Hepatic stellate cell (primary cell): ENCODE results near the gene LIMK2.
"Not testable (repeated sequence)": the region's sequence is repeated elsewhere in the genome, so short reads cannot be mapped to it uniquely, and the experiment has no call there.

Experiments used
- DNase-seq: peaks from one replicate; pipeline ENCODE4 v3.0.0; 2011; ENCODE audit warnings: low spot score

Gene LIMK2

DNA sequence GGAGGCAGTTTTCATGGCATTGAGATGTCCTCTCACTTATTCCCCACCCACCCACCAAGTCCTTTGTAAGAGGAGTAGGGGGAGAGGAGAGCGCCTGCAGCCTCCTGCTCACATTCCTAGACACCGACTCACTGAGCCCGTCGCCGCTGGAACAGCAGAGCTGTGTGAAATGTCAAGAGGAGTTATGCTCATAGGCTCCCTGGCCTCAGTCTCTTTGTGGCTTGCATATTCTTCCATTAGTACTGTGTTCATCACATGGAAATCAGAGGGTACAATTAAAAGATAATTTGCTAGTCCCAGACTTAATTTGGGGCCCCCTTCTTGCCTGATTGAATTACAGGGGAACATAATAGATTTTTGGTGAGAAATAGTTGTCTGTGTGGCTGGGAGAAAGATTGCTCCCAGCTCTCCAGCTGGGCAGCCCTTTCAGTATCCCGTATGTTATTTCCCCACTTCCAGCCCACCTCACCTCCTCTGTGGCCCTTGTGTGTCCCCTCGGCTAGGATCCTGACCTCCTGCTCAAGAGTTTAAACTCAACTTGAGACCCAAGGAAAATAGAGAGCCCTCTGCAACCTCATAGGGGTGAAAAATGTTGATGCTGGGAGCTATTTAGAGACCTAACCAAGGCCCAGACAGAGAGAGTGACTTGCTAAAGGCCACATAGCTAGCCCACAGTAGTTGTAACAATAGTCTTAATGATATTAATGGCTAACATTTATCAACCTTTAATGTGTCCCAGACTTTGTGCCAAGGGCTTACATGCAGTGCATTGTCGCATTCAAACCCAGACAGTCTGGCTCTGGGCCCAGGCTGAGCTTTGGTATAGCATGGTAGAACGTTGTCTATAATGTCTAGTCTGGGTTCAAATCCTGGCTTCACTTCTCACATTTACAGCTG, 32.2 kb downstream of the LIMK2 start:
- DNase-seq = peak; percentile 87

- no peak for DNase-seq
These were observed 32.9 kb downstream of the LIMK2 start for GRCh38 chr22:31244943-31245451.

DNA sequence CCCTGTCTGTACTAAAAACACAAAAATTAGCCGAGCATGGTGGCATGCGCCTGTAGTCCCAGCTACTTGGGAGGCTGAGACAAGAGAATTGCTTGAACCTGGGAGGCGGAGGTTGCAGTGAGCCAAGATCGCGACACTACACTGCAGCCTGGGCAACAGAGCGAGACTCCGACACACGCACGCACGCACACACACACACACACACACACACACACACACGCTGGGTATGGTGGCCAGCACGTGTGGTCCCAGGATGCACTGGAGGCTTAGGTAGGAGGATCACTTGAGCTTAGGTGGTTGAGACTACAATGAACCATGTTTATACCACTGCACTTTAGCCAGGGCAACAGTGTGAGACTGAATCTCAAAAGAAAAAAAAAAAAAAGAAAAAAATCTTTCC, 33.9 kb downstream of the LIMK2 start:
- DNase-seq = not testable (repeated sequence)

DNA sequence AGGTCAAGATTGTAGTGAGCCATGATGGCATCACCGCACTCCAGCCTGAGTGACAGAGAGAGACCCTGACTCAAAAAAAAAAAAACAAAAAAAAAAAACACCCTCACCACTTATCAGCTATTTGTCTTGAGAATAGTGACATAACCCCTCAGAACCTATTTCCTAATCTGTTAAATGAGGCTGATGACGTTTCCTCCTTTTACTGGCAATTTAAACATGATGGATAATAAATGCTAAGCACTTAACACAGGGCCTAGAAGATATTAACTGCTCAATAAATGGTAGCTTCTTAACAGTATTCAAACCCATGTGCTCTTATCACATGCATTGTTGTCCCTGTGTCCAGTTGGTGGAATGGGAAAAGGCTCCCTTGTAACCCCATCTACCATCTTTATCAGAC, 34.6 kb downstream of the LIMK2 start:
- no peak for DNase-seq

DNA sequence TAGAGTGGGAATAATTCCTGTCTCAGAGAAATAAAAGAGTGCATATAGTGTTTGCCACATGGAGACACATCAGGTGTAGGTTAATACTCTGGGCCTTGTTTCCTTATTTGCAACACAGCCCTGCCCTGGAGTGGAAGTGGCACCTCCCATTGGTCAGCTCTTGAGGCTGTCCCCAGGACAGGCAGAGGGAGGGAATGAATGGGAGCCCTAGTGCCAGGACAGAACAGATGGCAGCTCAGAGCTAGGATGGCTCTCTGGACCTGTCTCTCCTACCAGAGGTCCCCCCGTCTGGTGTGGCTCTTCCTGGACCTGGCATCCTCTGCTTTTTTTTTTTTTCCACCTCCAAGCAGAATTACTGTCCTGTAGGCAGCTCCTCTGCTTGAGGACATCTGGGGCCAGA, 35.6 kb downstream of the LIMK2 start:
- DNase-seq = no peak

DNA sequence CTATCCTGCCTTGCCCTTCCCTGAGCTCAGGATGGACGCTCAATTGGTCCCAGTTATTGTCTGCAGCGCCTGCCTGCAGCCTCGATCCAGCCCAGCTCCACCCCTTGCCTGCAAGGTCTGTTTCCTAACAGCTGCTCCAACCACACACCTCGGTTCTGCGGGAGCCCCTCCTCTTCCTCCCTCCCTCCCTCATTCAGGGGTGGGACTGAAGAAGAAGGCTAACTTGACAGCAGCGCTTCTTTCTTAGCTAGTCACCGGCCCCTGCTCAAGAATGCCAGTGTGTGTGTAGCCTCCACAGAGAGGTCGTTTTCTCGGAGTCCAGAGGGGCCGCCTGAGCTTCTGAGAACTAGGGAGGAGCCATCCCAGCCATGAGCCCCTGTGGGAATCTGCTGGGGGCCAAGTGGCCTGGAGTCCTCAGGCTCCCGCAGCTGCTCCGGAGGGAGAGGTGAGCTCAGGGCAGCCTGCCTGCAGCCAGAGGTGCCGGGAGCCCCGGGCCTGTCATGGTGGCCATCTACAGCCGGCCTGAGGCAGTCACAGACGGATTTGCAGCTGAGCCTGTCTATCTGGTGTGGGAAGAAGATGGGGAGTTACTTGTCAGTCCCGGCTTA, 36.1 kb downstream of the LIMK2 start:
- DNase-seq = peak; percentile 91

DNA sequence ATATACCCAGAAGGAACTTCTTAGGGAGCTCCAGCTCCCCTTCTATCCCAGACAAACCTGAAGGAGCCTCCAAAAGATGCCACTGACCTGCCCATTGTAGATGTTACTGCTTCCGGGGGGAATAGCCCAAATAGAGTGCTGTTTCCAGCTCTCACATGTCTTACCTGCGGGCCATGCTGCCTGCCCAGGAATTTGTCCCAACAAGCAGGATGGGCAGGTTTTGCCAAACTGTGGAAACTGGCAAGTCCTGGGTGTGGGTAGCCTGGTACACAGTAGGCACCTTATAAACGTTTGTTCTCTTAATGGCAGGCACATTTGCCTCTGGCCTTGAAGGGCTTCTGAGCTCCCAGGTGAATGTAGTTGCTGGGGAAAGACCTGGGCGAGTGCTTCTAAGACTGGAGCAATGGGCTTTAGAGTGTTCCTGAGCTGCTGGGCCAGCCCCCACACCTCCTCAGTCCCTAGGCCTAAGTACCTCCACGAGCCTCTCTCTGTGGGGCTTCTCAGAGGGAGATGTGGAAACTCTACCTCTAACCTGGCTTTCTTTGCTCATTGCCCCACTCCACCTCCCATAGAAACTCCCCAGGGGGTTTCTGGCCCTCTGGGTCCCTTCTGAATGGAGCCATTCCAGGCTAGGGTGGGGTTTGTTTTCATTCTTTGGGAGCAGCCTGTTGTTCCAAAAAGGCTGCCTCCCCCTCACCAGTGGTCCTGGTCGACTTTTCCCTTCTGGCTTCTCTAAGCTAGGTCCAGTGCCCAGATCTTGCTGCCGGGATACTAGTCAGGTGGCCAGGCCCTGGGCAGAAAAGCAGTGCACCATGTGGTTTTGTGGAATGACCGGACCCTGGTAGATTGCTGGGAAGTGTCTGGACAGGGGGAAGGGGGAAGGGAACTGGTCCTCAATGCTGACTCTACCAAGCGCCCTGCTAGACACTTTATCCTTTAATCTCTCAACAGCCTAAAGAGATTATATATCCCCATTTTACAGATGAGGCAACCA, 37.2 kb downstream of the LIMK2 start:
- DNase-seq = no peak

DNA sequence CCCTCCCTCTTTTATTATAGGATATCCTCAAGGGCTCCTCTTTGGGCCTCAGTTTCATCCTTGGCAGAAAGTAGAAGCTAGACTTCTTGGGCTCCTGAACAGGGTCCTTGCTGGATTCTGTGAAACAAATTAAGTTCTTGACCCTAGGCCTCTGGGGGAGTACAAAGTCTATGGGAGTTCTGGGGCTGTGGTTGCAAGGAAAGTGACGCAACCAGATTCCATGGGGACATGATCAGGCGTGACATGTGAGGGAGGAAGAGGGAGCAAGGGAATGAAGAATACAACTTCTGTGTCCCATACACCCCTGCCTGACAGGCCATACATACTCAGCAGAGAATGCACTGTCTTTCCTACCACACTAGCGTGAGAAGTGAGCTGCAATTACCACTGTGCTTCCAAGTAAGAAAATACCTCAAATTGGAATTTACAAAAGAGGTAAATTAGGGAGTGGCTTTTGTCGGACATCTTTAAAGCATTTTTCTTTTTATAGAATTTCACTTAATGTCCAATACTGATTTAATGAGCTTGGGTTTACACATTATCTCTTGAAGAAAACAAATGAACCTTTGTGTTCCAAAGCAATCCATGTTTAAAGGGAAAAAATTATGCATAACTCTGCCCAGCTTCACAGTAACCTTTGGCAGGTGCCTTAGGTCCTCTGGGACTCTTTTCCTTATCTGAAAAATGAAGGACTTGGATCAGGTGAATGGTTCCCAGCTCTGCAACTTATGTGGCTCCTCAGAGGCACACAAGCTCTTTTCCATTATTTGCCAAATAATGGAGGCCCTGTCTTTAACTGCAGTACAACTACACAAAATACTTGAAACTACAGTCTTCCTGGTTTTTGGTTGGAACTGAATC, 38.9 kb downstream of the LIMK2 start:
- DNase-seq = no peak

GRCh38 chr22:31253949-31254348, 41.9 kb downstream of the LIMK2 start:
- DNase-seq = no peak

- no peak for DNase-seq
These were observed 47.8 kb downstream of the LIMK2 start for GRCh38 chr22:31259798-31260473.

DNA sequence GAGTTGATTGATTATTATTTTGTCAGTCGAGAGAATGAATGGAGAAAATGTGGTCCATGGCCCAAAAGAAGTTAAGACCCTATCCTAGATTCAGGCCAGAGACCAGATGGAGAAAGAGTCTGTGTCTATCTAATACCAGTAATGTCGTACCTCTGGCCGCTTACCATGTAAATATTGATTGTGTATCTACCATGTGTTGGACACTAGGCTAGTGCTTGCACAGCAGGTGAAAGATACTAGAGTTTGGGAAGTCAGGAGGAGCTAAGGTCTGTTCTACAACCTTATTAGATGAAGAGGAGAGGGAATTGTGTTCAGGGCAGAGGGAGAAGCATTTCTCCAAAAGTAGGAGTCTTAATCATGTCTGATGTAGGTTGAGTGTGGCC, 48.4 kb downstream of the LIMK2 start:
- DNase-seq = no peak

DNA sequence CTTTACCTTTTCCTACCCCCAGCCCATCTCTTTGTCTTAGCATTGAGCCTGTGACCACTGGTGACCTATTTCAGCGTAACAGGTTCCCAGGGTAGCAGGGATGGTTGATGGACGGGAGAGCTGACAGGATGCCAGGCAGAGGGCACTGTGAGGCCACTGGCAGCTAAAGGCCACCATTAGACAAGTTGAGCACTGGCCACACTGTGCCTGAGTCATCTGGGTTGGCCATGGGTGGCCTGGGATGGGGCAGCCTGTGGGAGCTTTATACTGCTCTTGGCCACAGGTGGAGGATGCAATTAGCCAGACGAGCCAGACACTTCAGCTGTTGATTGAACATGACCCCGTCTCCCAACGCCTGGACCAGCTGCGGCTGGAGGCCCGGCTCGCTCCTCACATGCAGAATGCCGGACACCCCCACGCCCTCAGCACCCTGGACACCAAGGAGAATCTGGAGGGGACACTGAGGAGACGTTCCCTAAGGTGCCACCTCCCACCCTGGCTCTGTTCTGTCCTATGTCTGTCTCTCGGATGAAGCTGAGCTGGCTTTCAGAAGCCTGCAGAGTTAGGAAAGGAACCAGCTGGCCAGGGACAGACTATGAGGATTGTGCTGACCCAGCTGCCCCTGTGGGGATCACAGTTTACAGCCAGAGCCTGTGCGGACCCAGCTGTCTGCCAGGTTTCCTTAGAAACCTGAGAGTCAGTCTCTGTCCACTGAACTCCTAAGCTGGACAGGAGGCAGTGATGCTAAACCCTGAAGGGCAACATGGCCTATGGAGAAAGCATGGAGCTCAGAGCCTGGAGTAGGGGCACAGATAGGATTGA, 50.4 kb downstream of the LIMK2 start:
- no peak for DNase-seq

- no peak for DNase-seq
These were observed 52.0 kb downstream of the LIMK2 start for GRCh38 chr22:31263896-31264640.

GRCh38 chr22:31268281-31268680, 56.2 kb downstream of the LIMK2 start:
- no peak for DNase-seq

DNA sequence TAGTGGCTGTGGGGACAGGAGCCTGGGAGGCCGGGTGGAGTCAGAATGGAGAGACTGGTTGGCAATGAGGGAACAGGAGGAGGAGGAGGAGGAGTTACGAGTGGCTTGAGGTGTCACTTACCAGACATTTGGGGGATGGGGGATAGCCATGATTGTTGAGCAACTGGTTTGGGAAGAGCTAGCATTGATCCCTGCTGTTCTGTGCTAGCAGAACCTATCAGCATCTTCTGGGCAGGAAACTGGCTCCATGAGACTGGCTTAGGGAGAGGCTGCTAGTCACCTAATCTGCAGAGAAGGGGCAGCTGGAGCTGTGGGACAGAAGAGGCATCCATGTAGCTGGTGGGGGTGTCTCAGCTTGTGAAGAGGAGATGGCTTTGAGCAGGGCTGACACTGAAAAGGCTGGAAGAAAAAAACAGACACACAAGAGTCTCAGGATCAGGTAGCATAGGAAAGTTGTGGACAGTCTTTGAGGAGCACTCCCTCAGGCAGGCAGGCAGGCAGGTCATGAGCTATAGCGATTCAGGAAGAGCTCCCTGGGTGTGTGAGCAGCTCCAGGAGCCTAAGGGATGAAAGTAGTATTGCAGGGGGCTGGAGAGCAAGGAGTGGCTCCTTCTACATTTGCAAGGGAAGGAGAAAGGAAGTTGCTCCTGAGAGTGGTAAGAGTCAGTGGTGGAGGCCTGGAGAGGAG, 57.9 kb downstream of the LIMK2 start:
- DNase-seq = no peak

GRCh38 chr22:31271026-31271425, 58.9 kb downstream of the LIMK2 start:
- no peak for DNase-seq

DNA sequence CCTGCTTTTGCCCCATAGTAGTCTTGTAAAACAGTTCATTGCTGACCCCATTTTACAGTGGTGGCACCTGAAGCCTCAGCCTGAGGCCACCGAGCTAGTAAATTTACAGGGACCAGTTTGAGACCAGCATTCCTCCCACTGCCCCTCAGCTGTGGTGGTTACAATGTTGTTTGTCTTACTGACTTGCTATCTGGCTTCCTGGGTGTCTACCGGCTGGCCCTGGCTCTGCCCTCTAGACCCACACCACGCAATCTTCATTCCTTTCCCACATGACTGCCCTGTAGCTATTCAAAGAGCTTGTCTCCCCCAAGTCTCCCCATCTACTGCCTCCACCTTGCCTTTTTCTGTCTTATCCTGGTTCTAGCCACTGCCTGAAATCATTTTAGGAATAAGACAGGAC, 59.4 kb downstream of the LIMK2 start:
- DNase-seq = no peak
